NCI-H1092 treated with DMSO at 0.1 percent for 48 hours (cell line): ENCODE measurements around the gene SPIC.
"Not testable (repeated sequence)": the region's sequence is repeated elsewhere in the genome, so short reads cannot be mapped to it uniquely, and the experiment has no call there.

Experiments
- DNase-seq: peaks from one replicate; lab custom pipeline; 2025; lab: John Stamatoyannopoulos, UW

The SPIC gene

DNA sequence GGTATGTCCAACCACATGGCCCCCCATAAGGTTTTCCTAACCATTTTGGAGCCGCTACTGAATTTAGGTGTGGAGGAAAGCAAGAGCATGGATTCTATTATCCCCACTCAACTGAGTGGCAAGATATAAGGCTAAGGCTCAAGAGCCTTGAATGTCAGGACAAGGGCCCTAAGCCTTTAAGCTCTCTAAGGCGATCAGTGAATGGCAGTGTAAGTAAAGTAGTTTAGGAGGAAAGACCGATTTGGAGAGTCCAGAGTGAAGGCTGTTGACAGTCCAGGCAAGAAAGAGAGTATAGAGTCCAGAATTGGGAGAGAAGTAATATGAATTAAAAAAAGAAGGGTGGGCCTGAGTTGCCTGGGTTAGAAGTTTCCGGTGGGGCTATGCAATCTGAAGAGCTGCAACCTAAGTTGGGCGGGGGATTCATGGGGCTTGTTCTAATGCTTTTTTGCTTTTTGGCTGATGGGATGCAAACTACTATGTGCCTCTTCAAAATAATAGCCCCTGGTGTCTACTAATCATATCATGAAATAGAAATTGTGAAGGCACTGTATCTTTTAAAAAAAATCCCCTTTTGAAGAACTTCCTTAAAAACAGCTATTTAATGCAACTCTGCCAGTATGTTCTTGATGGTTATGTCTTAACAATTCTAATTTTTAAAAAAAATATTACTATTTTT is at the start of gene SPIC:
Gene SPIC, plus strand, starts transcription at position 626 of the 676 bp plus-strand sequence. CDS start 1,569 bp downstream, outside the sequence.
- DNase-seq, result no peak

DNA sequence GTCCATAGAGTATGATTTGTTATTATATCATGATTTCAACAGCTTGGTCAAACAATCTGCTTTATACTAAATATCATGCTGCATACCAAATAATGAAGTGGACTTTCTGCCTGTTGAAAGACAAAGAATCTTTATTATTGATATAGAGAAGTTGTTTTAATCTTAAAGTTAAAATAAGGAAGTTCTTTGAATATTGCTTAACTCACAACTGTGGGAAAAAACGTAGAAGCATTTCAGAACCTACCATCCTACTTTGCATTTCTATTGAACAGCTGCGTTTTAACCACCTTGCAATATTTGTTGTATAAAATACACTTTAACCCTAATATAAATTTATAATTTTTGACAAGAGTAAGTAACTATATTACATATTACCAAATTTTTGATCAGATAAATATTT is 44.7 kb upstream of the SPIC start:
- no peak for DNase-seq

DNA sequence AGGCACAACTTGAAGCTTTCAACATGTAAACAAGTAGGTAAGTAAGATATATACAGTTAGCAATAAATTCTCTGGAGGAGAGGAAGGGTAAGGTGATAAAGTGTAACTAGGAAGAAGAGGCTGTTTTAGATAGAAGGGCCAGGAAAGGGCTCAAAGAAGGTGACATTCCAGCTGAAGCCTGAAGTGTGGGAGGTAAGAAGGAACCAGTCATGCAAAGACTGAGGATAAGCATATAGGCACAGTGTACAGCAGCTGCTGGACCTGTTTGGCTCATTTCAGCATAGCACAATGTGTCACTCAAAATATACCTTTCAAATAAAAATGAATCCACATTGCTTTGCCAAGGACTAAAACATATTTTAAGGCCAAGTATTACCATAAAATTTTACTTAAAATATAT is 39.0 kb upstream of the SPIC start:
- no peak for DNase-seq

DNA sequence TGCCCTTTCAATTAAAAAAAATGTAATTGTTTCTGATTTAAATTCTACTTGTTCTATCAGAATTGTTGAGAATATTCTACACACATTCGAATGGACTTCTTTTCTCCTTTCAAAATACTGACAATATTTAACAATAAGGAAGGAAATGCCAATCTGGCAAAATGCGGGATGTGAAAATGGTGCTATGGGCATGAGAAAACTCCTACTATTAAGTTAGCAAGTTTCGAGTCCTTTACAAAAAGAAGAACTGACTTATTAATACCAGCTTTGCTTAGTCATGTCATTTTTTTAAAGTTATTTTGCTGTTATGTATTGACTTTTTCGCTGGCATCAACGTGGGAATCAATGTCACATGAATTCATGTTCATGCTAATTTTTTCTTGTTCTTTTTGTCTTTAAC is 35.9 kb upstream of the SPIC start:
- DNase-seq, result no peak

DNA sequence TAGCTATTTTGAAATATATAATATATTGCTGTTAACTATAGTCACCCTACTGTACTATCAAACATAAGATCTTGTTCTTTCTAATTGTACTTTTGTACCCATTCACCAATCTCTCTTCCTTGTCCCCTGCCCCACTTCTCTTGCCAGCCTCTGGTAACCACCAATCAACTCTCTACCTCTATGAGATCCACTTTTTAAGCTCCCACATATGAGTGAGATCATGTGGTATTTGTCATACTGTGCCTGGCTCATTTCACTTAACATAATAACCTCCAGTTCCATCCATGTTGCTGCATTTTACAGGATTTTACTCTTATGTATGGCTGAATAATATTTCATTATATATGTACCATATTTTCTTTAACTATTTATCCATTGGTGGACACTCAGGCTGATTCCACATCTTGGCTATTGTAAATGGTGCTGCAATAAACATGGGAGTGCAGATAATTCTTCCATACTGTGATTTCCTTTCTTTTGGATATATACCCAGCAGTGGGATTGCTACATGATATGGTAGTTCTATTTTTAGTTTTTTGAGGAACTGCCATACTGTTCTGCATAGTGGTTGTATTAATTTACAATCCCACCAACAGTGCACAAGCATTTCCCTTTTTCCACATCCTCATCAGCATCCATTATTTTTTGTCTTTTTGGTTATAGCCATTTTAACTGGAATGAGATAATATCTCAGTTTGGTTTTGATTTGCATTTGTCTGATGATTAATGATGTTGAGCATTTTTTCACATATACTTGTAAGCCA is 33.5 kb upstream of the SPIC start:
- DNase-seq, result no peak

DNA sequence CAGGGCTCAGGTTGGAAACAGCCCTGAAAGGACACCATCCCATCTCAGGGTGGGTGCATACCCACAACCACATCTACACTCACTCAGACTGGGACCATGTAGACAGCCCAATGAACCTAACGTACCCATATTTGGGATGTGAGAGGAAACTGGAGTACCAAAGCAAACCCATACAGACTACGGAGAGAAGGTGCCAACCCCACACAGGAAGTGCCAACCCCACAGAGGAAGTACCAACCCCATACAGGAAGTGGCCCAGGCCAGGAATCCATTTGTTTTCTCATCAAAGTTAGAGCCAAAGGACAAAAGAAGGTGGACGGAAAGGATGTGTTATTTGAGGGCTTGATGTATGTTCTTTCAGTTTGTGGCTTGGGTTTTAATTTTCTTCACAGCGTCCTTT is 19.5 kb upstream of the SPIC start:
- no peak for DNase-seq

DNA sequence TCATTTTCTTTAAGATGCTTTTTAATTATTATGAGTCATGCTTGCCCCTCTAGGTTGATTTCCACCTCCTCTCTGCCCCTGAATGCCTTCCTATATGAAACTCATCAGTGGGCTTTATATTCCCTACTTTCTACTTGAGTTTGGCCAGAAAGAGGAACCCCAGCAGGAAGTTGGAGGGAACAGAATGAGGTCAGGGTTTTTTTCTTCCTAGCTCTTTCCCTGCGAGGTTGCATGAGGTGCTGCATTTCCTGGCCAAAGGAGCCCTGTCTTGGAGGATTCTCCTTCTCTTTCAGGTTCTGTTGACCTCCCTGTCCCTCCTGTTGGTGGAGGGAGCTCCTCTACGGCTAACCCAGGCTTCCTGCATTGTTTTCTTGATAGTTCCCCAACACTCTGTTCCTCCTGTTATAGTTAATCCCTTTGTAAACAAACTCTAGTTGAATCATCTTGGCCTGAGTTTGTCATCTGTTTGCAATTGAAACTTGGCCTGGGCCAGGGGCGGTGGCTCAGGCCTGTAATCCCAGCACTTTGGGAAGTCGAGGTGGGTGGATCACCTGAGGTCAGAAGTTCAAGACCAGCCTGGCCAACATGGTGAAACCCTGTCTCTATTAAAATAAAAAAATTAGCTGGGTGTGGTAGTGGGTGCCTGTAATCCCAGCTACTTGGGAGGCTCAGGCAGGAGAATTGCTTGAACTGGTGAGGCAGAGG is 15.3 kb upstream of the SPIC start:
- DNase-seq, result no peak

DNA sequence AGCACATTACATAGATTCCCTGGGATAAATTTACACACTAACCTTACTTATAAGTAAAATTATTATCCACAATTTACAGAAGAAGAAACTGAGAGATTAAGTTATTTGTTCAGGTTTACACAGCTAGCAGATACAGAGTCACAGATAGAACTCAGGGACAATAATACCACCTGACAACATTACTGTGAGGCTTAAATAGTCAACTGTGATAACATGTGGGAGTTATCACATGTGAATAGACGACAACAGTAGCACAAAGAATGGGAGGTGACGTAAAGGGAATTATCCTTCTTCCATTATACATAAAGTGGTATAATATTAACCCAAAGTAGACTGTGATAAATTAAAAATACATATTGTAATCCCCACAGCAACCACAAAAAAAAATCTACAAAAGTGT is 6.2 kb upstream of the SPIC start:
- no peak for DNase-seq

DNA sequence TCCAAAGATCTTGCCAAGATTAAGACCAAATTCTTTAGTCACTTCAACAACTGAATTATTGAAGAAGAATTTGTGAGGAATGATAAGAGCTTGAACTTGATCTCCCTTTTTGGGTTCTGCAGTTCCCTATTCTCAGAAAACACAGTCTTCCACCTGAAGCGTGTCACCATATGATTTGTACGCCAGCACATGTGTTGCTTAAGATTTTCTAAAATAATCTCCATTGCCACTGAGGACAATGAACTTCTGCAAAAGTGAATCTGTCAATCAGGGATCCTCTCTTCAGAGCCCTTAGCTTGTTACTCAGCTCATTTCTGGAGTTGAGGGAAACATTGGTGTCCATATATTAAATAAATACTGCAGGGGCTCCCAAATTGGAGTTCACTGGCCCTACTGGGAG is 4.2 kb upstream of the SPIC start:
- no peak for DNase-seq

DNA sequence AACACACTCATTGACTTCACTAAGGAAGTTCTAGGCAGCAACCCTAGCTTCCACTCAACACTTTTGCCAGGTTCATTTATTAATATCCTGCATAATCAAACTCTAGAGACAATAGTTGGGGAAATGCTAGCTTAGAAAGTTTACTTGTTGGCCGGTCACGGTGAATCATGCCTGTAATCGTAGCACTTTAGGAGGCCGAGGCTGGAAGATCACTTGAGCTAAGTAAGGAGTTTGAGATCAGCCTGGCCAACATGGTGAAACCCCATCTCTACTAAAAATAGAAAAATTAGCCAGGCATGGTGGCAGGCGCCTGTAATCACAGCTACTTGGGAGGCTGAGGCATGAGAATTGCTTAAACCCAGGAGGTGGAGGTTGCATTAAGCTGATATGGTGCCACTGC is 3.3 kb upstream of the SPIC start:
- not testable (repeated sequence) for DNase-seq

DNA sequence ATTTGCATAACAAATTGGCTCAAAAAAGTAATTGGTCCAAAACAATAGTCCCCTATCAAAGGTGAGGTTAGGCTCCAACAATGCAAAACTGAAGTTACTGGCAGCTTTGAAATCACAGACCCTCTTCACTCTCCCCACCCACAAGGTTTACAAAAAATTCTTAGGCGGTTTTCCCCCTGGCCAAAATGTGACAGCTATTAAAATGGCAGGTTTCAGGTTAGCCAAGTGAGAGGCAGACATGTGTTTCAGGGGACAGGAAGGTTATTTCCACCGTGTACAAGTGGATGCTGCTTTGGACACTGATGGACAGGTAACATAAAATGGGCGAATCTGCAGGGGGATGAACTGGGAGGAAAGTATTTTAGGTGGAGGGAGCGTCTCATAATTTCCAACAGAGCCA is 888 bp upstream of the SPIC start:
- no peak for DNase-seq

DNA sequence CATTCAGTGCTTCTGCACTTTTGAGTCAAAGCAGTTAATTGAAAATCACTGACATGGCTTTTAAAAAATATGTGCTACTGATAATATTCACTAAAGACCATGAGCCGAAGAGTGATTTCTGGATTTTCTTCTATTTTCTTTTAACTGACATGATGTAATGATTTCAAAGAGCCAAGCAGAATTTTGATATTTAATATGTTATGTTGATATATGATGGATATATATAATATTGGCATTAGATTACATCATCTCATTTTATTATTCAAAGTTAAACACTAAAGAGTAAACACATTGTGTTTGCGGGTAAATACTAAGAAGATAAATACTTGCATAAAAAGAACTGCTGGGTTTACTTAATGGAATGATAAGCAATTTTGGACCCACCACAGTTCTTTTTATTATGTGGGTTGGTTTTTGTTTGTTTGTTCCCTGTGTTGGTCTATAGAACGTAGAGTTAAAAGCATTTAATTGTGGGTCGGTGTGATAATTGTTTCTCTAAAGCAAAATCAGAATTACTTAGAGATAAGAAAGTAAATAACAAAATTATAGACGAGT is 692 bp downstream of the SPIC start:
- no peak for DNase-seq

DNA sequence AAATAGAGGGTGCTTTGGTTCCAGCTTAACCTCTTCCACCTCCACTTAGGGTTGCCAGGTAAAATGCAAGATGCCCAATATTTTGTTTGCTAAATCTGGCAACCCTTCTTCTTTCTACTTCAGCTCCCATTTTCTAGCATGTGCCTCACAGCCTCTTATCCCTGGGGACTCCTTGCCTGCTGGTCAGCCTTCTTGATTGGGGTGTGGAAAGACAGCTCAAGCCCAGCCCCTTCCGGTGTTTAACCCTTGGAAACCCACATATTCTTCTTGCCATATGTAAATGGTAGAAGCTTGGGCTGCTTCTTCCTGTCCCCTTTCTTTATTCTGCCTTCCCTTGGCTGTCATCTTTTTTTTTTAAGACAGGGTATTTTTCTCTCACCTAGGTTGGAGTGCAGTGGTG is 5.7 kb downstream of the SPIC start:
- DNase-seq, result no peak

DNA sequence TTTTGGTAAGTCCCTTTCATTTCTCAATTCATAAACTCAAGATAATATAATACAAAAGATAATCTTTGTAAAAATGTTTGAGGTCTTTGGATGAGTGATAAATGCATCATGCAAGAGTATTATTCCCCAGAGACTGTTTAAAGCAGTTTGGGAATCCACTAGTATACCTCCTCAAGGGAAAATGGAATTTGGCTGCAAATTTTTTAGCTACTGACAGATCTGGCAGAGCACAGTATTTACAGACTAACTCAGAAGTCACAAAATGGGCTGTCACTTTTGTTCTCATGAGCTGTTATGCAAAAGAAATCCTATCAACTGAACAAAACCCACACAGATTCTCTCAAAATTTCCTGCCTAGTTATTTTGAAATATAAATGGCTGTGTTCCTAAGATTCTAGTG is 9.9 kb downstream of the SPIC start:
- no peak for DNase-seq

DNA sequence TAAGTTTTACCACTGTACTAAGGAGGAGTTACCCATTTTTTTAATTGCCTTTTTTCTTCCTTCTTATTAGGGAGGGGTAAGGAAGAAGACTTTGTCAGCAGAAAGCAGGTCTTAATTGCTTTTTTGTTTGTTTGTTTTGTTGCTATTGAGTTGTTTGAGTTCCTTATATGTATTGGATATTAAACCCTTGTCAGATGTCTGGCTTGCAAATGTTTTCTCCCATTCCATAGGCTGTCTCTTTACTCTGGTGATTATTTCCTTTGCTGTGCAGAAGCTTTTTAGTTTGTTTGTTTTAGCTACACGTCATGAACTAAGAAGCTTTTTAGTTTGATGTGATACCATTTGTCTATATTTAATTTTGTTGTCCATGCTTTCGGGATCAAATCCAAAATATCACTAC is 13.3 kb downstream of the SPIC start:
- DNase-seq, result no peak

DNA sequence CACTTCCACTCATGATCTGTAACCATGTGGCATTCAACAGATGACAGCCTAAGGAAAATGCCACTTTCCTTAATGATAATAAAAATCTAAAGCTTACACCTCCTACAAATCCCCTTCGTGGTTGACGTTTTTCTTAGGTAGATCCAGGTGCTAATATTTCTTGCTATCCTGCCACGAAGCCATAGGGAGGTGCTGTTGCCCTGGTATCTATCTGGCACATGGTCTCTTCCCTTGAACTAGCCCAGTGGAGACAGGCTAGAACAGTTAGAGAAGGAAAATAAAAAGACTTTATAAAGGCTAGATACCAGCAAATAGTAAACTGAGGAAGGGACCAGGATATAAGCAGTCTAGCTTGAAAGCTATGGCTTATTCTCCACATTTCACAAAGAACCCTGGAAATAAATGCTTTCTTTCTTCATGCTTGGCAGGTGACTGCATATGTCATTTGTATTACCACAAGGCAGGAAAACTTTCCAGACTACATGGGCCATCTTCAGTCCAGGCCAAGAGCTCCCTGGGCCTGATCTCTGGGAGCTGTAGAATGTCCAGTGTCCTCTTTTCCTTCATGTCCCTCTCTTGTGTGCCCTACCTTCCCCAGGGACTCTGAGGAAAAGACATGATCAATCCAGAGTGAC is 15.3 kb downstream of the SPIC start:
- peak; percentile 39 for DNase-seq

DNA sequence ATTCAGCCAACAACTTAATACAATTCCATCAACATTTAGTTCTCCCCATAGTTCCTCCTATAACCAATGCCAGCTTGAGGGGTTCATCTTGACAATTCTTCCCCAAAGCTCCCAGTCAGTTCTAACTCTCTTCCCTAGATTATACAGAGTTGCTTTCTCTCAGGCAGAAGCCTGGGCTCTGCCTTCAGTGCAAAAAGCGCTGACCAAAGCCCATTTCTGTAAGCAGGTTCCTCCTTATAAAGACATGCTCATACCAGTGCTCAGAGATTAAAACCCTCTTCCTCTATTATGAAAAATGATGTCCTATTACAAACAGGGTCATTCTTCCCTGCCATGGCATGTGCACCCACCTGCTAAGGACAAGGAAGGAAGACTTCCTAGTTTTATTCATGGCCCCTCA is 16.2 kb downstream of the SPIC start:
- DNase-seq, result no peak

DNA sequence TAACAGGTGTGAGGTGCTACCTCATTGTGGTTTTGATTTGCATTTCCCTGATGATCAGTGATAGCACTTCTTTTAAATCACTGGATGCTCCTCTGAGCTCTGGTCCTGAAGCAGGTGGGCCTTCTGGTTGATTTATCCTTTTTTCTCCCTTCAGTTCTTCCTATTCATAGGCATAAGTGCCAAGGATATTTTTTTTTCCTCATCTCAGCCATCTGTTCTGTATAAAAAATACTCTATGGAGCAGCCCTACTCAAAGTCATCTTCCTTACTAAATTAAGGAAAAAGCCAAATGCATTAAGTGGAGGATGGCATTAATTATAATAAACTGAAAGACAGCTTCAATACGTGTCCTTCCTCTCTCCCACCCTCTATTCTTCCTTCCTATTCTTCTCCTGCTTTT is 18.4 kb downstream of the SPIC start:
- DNase-seq, result no peak

DNA sequence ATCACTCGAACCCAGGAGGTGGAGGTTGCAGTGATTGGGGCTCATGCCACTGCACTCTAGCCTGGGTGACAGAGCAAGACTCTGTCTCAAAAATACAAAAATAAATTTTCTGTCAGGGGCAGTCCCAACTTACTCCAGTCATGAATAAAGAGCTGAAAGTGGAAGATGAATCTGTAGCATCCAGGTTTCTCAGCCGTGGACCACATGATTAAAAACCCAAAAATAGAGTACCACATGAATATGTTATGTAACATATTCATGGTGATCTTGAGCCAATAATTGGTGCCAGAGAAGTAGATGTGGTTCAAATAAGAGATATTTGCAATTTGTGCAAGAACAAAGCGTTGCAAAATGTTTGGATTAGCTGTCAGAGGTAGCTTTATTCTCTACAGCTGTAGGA is 23.1 kb downstream of the SPIC start:
- no peak for DNase-seq

DNA sequence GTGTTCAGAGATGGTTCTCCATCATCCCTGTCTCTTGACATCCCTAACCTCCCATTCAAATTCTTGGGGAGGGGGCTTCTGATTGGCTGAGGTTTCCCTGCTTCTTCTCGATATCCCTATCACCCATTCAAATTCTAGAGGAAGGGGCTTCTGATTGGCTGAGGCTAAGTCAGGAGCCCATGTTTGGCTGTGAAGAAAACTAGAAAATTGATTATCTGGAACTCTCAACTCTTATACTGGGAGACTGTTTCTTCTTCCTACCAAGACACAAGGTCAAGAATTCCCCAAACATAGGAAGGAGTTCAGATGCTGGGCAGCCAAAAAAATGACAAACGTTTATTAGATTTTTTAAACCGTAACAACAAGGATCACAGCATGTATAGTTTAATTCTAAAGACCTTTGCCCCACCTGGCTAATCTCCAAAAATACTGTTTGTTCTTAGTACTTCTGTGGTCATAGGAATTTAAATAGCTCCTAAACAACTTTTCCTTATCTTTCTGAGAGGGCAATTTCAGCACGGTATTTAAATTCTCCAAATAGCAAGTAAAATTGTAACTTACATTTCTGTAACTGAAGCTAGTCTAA is 26.4 kb downstream of the SPIC start:
- no peak for DNase-seq

DNA sequence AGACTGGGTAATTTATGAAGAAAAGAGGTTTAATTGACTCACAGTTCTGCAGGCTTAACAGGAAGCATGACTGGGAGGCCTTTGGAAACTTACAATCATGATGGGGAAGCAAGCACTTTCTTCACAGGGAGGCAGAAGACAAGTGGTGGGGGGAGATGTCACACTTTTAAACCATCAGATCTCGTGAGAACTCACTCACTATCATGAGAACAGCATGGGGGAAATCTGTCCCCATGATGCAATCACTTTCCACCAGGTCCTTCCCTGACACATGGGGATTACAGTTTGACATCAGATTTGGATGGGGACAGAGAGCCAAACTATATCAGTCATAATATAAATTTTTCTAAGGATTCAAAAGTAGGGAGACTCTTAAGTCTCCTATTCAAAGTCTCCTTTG is 46.0 kb downstream of the SPIC start:
- DNase-seq, result no peak

DNA sequence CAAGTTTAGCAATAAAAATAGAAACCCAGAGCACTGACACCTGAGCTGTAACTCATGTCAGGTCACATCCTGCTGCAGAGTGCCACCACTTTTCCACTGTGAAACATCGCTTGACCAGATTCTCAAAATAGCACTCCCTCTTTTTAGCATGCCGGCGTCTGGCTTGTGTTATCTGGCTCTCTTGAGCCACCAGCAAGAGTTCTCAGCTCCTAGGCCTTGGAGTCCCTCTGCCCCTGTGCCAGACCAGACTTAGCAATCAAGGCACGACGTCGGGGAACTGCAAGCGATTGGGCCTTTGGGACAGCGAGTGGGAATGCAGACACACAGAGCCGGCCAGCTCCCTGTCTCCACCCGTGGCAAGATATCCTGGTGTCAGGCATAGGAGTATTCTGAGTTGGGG is 52.5 kb downstream of the SPIC start:
- DNase-seq, result no peak
